GM19397 (cell line): ENCODE data around the gene MAD1L1.

Source experiments
- ATAC-seq: cut with Tn5 transposase; IDR thresholded peaks from one replicate; pipeline ENCODE4 v1.9.1; 2021; ENCODE audit warnings: mild to moderate bottlenecking, moderate library complexity; ENCODE audit not compliant: unreplicated experiment

Gene MAD1L1

GRCh38 chr7:1814089-1814811, 418.5 kb downstream of the MAD1L1 start:
- no peak for ATAC-seq

- no peak for ATAC-seq
Observed at GRCh38 chr7:1813394-1814088, 419.2 kb downstream of the MAD1L1 start.

- ATAC-seq, result no peak
Observed at GRCh38 chr7:1812509-1813393, 420.0 kb downstream of the MAD1L1 start.

GRCh38 chr7:1811850-1812508, 420.8 kb downstream of the MAD1L1 start:
- ATAC-seq, result no peak

- no peak for ATAC-seq
Observed at GRCh38 chr7:1810961-1811849, 421.5 kb downstream of the MAD1L1 start.

- ATAC-seq, result no peak
Observed at GRCh38 chr7:1810521-1810920, 422.2 kb downstream of the MAD1L1 start.

GRCh38 chr7:1809601-1810258, 423.0 kb downstream of the MAD1L1 start:
- no peak for ATAC-seq

- ATAC-seq, result no peak
Observed at GRCh38 chr7:1809070-1809469, 423.7 kb downstream of the MAD1L1 start.

GRCh38 chr7:1807821-1808600, 424.7 kb downstream of the MAD1L1 start:
- no peak for ATAC-seq

GRCh38 chr7:1806354-1806753, 426.4 kb downstream of the MAD1L1 start:
- no peak for ATAC-seq

- no peak for ATAC-seq
Observed at GRCh38 chr7:1804310-1804709, 428.4 kb downstream of the MAD1L1 start.

- ATAC-seq, result no peak
Observed at GRCh38 chr7:1802899-1803298, 429.8 kb downstream of the MAD1L1 start.

- ATAC-seq, result no peak
Observed at GRCh38 chr7:1800902-1801301, 431.8 kb downstream of the MAD1L1 start.

GRCh38 chr7:1798191-1798590, 434.6 kb downstream of the MAD1L1 start:
- no peak for ATAC-seq

GRCh38 chr7:1794888-1795542, 437.7 kb downstream of the MAD1L1 start:
- no peak for ATAC-seq

- ATAC-seq, result no peak
Observed at GRCh38 chr7:1787681-1788235, 445.0 kb downstream of the MAD1L1 start.

GRCh38 chr7:1787241-1787640, 445.5 kb downstream of the MAD1L1 start:
- ATAC-seq, result no peak

- no peak for ATAC-seq
Observed at GRCh38 chr7:1785839-1786238, 446.9 kb downstream of the MAD1L1 start.
